ENCODE measurements around the gene ARGLU1.

Gene ARGLU1

DNA sequence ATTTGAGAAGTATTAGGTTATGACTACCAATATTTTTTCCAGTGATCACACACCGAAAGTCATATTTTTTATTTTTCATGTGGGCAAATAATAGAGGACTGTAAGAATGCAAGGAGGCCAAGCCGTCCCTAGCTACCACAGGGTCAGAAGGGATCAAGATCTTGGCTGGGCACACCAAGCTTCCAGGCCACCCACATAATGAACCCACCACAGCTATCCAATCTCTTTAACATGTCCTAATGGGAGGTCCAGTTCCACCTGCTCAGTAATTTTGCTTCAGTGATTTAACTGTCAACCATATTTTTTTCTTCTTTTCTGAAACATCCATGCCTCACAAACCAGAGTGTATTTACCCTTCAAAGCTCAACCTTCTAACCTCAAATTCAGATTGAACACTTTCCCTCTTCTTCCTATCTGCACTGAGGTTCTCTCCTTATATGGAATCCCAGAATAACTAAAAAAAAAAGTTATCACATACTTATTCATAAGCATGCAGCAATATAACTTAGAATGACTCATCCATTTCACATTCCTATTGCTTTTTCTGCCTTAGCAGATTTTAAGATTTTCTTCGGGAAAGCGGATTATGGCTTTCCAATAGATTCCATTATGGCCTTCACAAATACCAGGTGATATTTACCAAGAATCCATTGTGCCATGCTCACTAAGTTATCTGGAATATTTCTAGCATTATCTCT is 12.2 kb downstream of the ARGLU1 start:
- H3K27me3 Mint-ChIP-seq = no peaks in the 10 kb centered on the region
- peak overlapping the region; percentile 60 for H3K27ac Mint-ChIP-seq (ENCODE audit: low read depth)
- no peaks in the 10 kb centered on the region for H3K9me3 Mint-ChIP-seq
- peaks cover 66% of the 10 kb centered on the region for H3K36me3 Mint-ChIP-seq (ENCODE audit: insufficient read depth)
- no peak for DNase-seq (ENCODE audit: low spot score in 2 of 2)
- H3K4me1 Mint-ChIP-seq = peaks cover 64% of the 10 kb centered on the region
- no peak overlapping the region for H3K4me3 Mint-ChIP-seq
- no peak for ATAC-seq (replicated peaks; ENCODE audit: extremely low read depth, poor library complexity, severe bottlenecking)

DNA sequence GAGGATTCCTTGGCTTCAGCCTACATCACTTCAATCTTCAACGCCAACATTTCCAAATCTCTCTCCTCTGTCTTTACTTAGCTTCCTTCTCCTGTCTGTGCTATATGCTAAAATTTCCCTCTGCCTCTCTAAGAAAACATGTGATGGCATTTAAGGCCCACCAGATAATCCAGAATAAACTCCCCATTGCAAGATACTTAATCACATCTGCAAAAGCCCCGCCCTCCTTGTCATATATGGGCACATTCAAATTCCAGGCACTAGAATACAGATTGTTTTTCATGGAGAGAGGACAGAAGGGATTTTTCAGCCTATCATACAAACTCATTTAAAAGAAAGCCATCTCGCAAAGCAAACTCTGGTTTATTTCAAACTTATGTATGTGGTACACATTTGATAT is 16.2 kb downstream of the ARGLU1 start:
- Mint-ChIP-seq H3K27ac (ENCODE audit: low read depth) (peak overlapping the region; percentile 9), H3K9me3 (no peaks in the 10 kb centered on the region), H3K27me3 (no peaks in the 10 kb centered on the region), H3K4me1 (peaks cover 60% of the 10 kb centered on the region), H3K36me3 (ENCODE audit: insufficient read depth) (peaks cover 55% of the 10 kb centered on the region), H3K4me3 (no peak overlapping the region)
- ATAC-seq (replicated peaks; ENCODE audit: extremely low read depth, poor library complexity, severe bottlenecking) (no peak), DNase-seq (ENCODE audit: low spot score in 2 of 2) (no peak)

DNA sequence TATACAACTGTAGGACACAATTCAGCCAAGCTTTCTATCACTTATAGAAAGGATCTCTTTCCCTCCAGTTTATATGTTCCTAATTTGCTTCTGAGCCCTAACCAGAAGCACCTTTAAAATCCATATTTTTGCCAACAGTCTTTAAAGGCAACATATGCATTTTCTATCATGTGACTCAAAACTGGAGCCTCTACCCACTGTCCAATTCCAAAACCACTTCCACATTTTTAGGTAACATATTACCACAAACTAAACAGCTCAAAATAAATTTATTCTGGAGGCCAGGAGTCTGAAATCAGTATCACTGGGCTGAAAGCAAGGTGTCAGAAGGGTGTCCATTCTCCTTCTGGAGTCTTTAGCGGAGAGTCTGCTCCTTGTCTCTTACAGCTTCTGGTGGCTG is 16.6 kb downstream of the ARGLU1 start:
- H3K36me3 Mint-ChIP-seq (ENCODE audit: insufficient read depth) = peaks cover 53% of the 10 kb centered on the region
- H3K9me3 Mint-ChIP-seq = no peaks in the 10 kb centered on the region
- DNase-seq (ENCODE audit: low spot score in 2 of 2) (no peak), ATAC-seq (replicated peaks; ENCODE audit: extremely low read depth, poor library complexity, severe bottlenecking) (no peak)
- H3K4me1 Mint-ChIP-seq = peaks cover 58% of the 10 kb centered on the region
- peak overlapping the region; percentile 9 for H3K27ac Mint-ChIP-seq (ENCODE audit: low read depth)
- no peak overlapping the region for H3K4me3 Mint-ChIP-seq
- H3K27me3 Mint-ChIP-seq = no peaks in the 10 kb centered on the region

DNA sequence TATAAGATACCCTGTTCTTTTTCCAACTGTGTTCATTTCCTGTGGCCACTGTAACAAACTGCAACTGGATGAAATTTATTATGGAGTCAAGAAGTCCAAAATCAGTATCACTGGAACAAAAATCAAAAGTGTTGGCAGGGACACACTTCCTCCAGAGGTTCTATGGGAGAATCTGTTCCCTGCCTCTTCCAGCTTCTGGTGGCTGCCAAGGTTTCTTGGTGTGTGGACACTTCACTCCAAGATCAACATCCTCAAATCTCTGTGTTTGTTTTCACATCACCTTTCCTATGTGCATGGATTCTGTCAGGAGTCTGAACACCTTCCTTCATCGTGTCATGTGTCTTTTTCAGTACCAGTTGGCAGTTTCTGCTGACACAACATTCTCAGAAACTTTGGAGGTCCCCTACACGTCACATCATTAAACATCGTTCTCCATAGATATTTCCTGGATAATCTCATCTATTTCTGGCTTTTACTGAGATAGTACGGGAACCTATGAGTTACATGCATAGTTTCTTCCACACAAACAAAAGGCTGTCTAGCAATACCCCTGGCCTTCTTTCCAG is 17.3 kb downstream of the ARGLU1 start:
- DNase-seq (ENCODE audit: low spot score in 2 of 2) (no peak), ATAC-seq (replicated peaks; ENCODE audit: extremely low read depth, poor library complexity, severe bottlenecking) (no peak)
- no peaks in the 10 kb centered on the region for H3K9me3 Mint-ChIP-seq
- H3K4me3 Mint-ChIP-seq = no peak overlapping the region
- H3K27me3 Mint-ChIP-seq = no peaks in the 10 kb centered on the region
- peak overlapping the region; percentile 72 for H3K27ac Mint-ChIP-seq (ENCODE audit: low read depth)
- peaks cover 51% of the 10 kb centered on the region for H3K4me1 Mint-ChIP-seq
- peaks cover 46% of the 10 kb centered on the region for H3K36me3 Mint-ChIP-seq (ENCODE audit: insufficient read depth)

DNA sequence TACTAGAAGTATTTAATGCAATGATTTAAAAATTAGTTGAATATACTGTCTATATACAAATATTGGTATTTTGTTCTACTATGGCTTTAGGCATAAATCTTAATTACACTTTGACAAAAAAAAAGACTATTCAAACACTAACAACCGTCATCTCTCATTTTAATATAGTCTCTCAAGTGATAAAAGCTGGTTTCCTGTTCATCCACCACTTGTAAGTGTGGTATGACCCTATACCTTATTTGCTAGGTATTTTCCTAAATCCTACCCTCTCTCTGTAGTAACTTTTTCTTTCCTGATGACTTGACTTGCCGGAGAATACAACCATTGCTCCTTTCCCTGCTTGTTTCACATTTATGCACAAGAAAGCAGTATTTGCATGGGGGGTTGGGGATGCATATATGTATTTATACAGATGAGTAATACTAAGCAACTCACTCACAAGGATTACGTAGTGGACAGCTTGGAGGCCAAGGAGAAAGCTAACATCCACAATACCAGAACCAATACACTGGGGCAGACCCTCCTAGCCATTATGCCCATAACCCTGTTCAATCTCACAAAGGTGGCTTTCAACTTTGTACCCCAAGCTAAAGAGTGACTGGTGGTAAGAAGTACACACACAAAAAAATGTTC is 19.8 kb downstream of the ARGLU1 start:
- DNase-seq (ENCODE audit: low spot score in 2 of 2) = no peak
- Mint-ChIP-seq H3K27me3 (no peaks in the 10 kb centered on the region), H3K4me1 (peaks cover 36% of the 10 kb centered on the region), H3K27ac (ENCODE audit: low read depth) (no peak overlapping the region), H3K9me3 (no peaks in the 10 kb centered on the region), H3K4me3 (no peak overlapping the region), H3K36me3 (ENCODE audit: insufficient read depth) (peaks cover 30% of the 10 kb centered on the region)
- ATAC-seq (replicated peaks; ENCODE audit: extremely low read depth, poor library complexity, severe bottlenecking) = no peak

DNA sequence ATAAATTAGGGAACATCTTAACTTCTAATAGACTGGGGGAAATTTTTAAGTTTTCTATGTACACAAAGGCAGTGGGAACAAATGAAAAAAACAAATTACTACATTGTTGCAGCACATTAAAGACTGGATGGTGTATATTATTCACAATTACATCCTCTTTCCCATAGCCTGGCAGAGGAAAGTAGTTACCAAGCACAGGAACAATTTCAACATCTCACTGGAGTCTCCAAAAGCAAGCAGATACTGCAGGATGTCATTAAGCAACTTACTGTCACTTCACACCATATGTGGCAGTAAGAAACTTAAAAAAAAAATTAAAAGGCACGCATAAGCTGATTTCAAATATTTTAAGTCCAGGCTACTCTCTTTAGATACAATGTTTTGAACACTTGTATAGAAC is 26.1 kb downstream of the ARGLU1 start:
- DNase-seq (ENCODE audit: low spot score in 2 of 2) (no peak), ATAC-seq (replicated peaks; ENCODE audit: extremely low read depth, poor library complexity, severe bottlenecking) (no peak)
- no peaks in the 10 kb centered on the region for H3K27me3 Mint-ChIP-seq
- no peaks in the 10 kb centered on the region for H3K9me3 Mint-ChIP-seq
- H3K36me3 Mint-ChIP-seq (ENCODE audit: insufficient read depth) = peaks cover 19% of the 10 kb centered on the region
- H3K27ac Mint-ChIP-seq (ENCODE audit: low read depth) = no peak overlapping the region
- H3K4me1 Mint-ChIP-seq = peaks cover under 1% of the 10 kb centered on the region
- H3K4me3 Mint-ChIP-seq = no peak overlapping the region

DNA sequence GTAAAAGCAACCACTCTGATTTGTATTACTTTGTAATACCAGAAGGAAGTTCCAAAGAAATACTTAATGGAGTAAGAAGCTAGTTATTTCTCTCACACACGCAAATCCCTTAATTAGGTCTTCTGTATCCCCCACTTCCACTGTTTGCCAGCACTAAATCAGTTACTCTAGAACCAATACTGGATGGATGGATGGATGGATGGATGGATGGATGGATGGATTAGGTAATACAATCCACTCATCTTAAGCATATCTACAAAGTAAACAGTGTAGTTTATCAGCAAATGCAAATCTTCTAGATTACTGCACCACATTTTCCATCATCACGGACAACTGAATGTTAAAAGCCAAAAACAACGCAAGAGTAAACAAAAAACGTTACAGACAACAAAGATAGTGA is 27.3 kb downstream of the ARGLU1 start:
- DNase-seq (ENCODE audit: low spot score in 2 of 2) (no peak), ATAC-seq (replicated peaks; ENCODE audit: extremely low read depth, poor library complexity, severe bottlenecking) (no peak)
- Mint-ChIP-seq H3K27ac (ENCODE audit: low read depth) (no peak overlapping the region), H3K4me3 (no peak overlapping the region), H3K36me3 (ENCODE audit: insufficient read depth) (peaks cover 25% of the 10 kb centered on the region), H3K4me1 (peaks cover 5% of the 10 kb centered on the region), H3K27me3 (no peaks in the 10 kb centered on the region), H3K9me3 (no peaks in the 10 kb centered on the region)

DNA sequence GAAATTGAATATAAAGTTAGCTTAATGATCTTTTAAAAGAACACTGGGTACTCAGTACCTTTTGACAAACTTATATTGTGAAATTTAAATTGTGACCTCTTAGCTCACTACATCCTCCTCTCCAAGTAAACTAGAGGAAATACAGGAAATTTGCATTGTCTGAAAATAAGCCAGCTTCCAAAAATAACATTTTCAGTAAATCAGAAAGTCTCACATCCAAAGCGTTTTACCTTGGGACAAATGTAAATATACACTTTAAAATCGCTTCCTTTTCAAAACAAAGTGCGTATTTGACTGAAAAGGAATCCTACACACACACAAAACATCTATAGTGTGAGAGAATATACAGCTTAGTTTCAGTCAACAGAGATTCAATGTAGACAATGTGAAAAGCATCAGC is 30.4 kb downstream of the ARGLU1 start:
- Mint-ChIP-seq H3K4me1 (peaks cover 19% of the 10 kb centered on the region), H3K9me3 (no peaks in the 10 kb centered on the region), H3K4me3 (no peak overlapping the region), H3K27ac (ENCODE audit: low read depth) (no peak overlapping the region), H3K27me3 (peaks cover 19% of the 10 kb centered on the region), H3K36me3 (ENCODE audit: insufficient read depth) (peaks cover 17% of the 10 kb centered on the region)
- DNase-seq (ENCODE audit: low spot score in 2 of 2) (no peak), ATAC-seq (replicated peaks; ENCODE audit: extremely low read depth, poor library complexity, severe bottlenecking) (no peak)

DNA sequence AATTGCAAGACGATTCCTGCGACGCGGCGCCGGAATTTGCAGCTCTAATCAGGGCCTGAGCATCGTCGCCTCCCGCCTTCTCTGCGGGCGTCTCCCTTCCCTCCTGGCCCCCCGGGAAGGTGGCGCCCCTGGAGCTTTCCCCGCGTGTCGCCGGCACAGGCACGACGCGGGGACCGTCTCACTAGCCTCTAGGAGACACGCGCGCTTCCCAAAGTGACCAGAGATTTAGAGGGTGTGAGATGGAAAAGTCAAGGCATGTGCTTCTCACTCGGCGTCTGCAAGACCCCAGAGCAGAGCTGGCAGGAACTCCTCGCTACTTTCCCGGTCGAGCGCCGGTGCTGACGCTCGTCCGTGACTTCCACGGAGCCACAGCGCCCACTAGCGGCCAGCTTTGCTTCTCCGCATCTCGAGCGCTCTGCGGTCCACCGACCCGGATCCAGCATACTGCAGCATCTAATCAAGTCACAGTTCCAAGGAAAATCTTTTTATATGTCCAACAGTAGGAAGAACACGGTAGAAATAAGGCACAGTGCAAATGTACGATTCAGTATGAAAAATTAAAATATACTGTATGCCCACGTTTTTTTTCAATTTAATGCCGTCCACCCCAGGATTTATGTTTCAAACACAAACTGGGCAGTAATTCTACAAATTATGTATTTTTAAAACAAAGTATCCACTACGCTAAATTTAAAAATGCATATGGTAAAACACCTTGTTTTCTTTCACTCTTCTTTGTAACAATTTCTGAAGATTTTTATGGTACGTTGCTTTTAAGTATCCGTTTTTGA is 31.5 kb downstream of the ARGLU1 start:
- Mint-ChIP-seq H3K27me3 (peaks cover 30% of the 10 kb centered on the region), H3K4me3 (peak overlapping the region; percentile 89), H3K27ac (ENCODE audit: low read depth) (peak overlapping the region; percentile 32), H3K4me1 (peaks cover 19% of the 10 kb centered on the region), H3K36me3 (ENCODE audit: insufficient read depth) (peaks cover 14% of the 10 kb centered on the region), H3K9me3 (no peaks in the 10 kb centered on the region)
- ATAC-seq (replicated peaks; ENCODE audit: extremely low read depth, poor library complexity, severe bottlenecking) (peak; percentile 61), DNase-seq (ENCODE audit: low spot score in 2 of 2) (peak; percentile 70 to 91)

DNA sequence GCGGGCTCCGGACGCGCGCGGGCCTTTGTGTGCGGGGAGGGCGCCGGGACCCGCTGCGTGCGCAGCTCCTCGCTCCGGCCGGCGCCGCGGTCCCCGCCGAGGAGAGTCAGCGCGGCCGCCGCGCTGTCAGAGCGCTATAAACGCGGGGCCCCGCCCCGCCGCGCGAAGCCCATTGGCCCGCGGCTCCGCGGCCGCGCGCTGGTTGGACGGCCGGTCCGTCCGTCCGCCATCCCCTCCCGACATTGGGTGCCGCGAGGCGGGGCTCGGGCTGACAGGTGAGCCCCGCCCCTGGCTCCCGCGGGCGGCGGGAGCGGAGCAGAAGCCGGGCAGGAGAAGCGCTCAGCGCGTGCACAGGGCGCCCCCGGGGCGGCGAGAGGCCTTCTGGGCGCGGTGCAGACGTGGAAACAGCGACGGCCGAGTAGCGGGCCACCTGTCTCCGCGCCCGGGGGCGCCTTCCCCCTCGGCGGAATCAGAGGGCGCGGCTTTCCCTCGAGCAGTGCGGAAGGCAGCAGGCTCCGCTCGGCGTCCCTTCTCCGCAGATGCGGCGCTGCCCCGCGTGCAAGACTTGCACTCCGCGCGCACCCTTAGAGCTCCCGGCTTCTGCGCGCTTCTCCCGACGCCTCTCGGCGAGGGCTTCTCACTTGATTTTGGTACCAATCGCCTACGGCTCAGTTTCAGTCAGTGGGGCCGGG is 32.2 kb downstream of the ARGLU1 start, which contains the start of gene EFNB2:
TSS of gene EFNB2 (minus strand) at position 111 of the 692 bp plus-strand sequence. CDS start 698 bp downstream, outside the sequence.
- Mint-ChIP-seq H3K27me3 (peaks cover 38% of the 10 kb centered on the region), H3K4me3 (peak within 1 kb of the TSS; percentile 89), H3K36me3 (ENCODE audit: insufficient read depth) (peaks cover 7% of the 10 kb centered on the region), H3K27ac (ENCODE audit: low read depth) (peak within 1 kb of the TSS; percentile 32), H3K9me3 (no peaks in the 10 kb centered on the region), H3K4me1 (peaks cover 19% of the 10 kb centered on the region)
- DNase-seq (ENCODE audit: low spot score in 2 of 2) (peak; percentile 67 to 72), ATAC-seq (replicated peaks; ENCODE audit: extremely low read depth, poor library complexity, severe bottlenecking) (peak; percentile 84)

DNA sequence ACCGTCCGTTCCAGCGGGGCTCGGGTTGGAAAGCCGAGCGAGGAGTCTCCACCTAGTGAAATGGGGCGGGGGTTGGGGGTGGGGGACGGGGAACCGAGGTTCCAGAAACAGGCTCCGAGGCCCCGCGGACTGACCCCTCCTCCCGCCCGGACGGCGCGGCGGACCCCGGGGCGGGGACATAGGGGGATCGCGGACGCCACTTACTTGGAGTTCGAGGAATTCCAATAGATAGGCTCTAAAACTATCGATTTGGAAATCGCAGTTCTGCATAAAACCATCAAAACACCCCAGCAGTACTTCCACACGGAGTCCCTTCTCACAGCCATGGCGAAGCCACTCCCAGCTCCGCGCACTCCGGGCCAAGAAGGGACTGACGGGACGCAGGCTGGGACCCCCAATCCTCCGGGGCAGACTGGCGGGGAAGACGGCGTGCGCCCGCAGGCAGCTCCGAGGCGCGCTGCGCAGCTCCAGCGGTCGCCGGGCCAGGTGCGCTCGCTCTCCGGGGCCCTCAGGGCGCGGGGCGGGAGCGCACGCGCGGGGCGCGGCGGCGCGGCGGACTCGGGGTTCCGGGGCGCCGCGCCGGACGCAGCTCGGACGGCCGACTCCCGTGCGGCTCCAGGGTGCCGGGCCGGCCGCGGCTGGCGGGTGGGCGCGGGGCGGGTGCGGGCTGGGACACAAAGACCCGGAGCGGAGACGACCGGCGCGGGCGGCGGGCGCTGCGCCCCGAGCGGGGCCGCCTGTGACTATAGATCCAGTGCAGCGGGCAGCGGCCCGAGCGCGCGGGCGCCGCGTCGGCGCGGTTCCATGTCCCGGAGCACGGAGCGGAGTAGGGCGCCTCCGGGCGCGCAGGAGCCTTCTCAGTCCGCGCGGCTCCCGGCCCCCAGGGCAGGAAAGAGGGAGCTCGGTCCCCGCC is 33.0 kb downstream of the ARGLU1 start:
- H3K4me3 Mint-ChIP-seq = peak overlapping the region; percentile 89
- DNase-seq (ENCODE audit: low spot score in 2 of 2) (peak; percentile 11 to 17), ATAC-seq (replicated peaks; ENCODE audit: extremely low read depth, poor library complexity, severe bottlenecking) (peak; percentile 15)
- H3K27ac Mint-ChIP-seq (ENCODE audit: low read depth) = no peak overlapping the region
- H3K36me3 Mint-ChIP-seq (ENCODE audit: insufficient read depth) = peaks cover 6% of the 10 kb centered on the region
- peaks cover 19% of the 10 kb centered on the region for H3K4me1 Mint-ChIP-seq
- H3K9me3 Mint-ChIP-seq = no peaks in the 10 kb centered on the region
- H3K27me3 Mint-ChIP-seq = peaks cover 46% of the 10 kb centered on the region
